ENCODE results near the gene KIF6. TPM values are rescaled to one million over a fixed set of nuclear protein-coding genes. Genes with fewer than 3 reads are reported as not detected.

The KIF6 gene
- total and polyA plus RNA-seq, 11 donors, result 0.06 to 0.77 (median 0.48) TPM

DNA sequence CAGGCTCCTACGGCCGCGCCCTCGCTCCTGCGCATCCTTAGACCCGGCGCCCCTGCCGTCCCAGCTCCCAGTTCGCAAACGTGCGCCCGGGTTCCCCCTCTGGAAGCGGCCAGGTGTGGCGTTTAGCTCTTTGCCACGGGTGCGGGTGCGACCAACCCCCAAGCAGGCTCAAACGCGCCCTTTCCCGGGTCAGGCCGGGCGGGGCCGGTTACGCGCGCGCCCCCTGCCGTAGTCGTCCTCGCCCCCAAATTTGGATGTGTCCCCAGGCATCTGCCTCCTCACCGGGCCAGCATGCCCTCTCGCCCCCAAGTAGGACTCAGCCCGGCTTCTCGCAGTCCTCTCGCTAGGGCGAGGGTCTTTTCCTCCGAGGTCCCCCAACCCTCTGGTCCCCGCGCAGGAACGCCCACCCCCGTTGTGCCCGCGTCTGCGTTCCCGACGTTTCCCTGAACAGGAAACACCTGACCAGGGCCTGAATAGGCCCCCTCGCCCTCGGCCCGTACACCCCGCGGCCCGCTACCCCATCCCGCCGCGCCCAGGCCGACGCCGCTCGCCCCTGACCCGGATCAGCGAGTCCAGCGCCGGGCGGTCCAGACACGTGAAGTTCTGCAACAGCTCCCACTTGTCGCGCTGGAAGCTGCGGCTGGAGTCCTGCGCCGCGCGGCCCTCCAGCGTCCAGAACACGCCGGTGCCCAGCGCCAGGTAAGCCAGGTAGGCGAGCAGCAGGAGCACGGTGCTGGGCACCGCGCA, 411.5 kb downstream of the KIF6 start:
- intact Hi-C loops (cut with DNase I), result loop anchor here in 1 of 10 donors (5.0 kb wide), 1 partner anchor 441 kb away; no protein-coding TSS in a partner anchor
- peak overlapping the region; percentile 10 to 57 (median 32) for H3K4me3 ChIP-seq
- DNase-seq, result peak in 1 of 5 donors; percentile 60
- TF ChIP-seq POLR2A (IDR thresholded peaks at IDR 0.05), result no peak
- TF ChIP-seq, protein P1, sequence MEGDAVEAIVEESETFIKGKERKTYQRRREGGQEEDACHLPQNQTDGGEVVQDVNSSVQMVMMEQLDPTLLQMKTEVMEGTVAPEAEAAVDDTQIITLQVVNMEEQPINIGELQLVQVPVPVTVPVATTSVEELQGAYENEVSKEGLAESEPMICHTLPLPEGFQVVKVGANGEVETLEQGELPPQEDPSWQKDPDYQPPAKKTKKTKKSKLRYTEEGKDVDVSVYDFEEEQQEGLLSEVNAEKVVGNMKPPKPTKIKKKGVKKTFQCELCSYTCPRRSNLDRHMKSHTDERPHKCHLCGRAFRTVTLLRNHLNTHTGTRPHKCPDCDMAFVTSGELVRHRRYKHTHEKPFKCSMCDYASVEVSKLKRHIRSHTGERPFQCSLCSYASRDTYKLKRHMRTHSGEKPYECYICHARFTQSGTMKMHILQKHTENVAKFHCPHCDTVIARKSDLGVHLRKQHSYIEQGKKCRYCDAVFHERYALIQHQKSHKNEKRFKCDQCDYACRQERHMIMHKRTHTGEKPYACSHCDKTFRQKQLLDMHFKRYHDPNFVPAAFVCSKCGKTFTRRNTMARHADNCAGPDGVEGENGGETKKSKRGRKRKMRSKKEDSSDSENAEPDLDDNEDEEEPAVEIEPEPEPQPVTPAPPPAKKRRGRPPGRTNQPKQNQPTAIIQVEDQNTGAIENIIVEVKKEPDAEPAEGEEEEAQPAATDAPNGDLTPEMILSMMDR (IDR thresholded peaks at IDR 0.05), result no peak
- no peaks in the 10 kb centered on the region for H3K9me3 ChIP-seq
- H3K36me3 ChIP-seq, result no peaks in the 10 kb centered on the region
- no peak overlapping the region for H3K27ac ChIP-seq
- peaks cover 17 to 59% (median 41%) of the 10 kb centered on the region in 9 donors for H3K27me3 ChIP-seq
- ATAC-seq, result peak in 1 of 4 donors; percentile 28
- peaks cover 0 to 17% (median 10%) of the 10 kb centered on the region in 12 donors for H3K4me1 ChIP-seq
- WGBS, 4 donors, result 1 to 4% (median 2%) methylated on average over 15 to 80 of the region's 80 CpGs

DNA sequence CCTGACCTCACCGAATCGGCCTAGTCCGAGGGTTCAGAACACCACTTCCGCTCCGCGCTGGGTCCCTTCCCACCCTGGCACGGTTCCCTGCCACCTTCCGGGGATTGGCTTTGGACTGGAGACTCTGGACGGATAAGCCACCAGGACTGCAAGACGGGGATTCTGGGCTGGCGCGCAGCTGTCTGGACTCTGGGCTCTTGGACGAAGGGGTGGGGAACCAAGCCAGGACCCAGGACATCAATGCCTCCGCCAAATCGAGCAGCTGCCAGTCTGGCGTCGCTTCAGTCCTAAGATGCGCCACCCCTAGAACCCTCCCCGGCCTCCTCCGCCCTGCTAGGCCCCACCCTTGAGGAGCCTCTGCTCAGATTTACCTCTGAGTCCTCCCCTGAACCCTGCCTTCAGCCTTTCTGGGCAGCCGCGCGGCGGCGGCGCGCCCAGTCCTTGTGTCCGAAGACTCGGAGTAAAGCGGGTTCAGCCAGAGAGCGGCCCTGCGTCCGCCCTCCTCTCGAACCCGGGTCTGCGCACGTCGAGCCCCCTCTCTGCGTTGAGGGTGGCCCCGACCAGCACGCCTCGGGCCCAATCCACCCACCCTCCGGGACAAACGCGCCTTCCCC, 412.2 kb downstream of the KIF6 start:
- Histone ChIP-seq H3K27me3 (peaks cover 17 to 60% (median 41%) of the 10 kb centered on the region in 9 donors), H3K4me3 (peak overlapping the region; percentile 10 to 57 (median 32)), H3K36me3 (no peaks in the 10 kb centered on the region), H3K27ac (no peak overlapping the region), H3K9me3 (no peaks in the 10 kb centered on the region), H3K4me1 (peaks cover 0 to 17% (median 10%) of the 10 kb centered on the region in 12 donors)
- 16 to 42% (median 22%) methylated on average over 6 to 45 of the region's 45 CpGs for WGBS, 4 donors
- DNase-seq (peak in 2 of 5 donors; percentile 40 to 66), ATAC-seq (no peak)
- TF ChIP-seq, protein P1 (IDR thresholded peaks at IDR 0.05), result no peak
- no peak for TF ChIP-seq POLR2A (IDR thresholded peaks at IDR 0.05)
- intact Hi-C loops (cut with DNase I), result loop anchor here in 1 of 10 donors (5.0 kb wide), 1 partner anchor 441 kb away; no protein-coding TSS in a partner anchor

DNA sequence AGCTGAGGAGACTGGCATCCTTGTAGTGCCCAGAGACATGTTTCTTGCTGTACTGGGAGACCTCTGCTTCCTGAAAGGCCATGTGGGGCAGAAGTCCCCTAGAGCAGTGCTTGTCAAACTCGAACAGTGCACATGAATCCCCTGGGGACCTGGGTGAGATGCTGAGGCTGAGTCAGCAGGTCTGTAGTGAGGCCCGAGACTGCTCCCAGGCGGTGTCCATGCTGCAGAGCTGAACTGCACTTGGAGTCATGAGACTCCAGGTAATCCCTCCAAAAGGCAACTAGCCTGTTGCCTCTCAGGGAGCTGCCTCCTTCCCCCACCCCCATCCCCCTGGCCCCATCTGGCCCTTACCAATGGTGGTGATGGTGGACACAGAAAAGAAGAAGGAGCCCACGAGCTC, 414.7 kb downstream of the KIF6 start:
- peaks cover 17 to 60% (median 41%) of the 10 kb centered on the region in 9 donors for H3K27me3 ChIP-seq
- WGBS, 4 donors, result 31 to 65% (median 61%) methylated on average over 2 to 4 of the region's 4 CpGs
- ATAC-seq (no peak), DNase-seq (no peak)
- TF ChIP-seq POLR2A (IDR thresholded peaks at IDR 0.05), result no peak
- TF ChIP-seq, protein P1 (IDR thresholded peaks at IDR 0.05), result no peak
- no peaks in the 10 kb centered on the region for H3K36me3 ChIP-seq
- H3K4me1 ChIP-seq, result peaks cover 0 to 17% (median 10%) of the 10 kb centered on the region in 12 donors
- no peak overlapping the region for H3K27ac ChIP-seq
- H3K4me3 ChIP-seq, result no peak overlapping the region
- intact Hi-C loops (cut with DNase I), result loop anchor here in 5 of 10 donors (1.0 to 5.0 kb wide), 4 partner anchors 338 to 438 kb away; no protein-coding TSS in a partner anchor
- H3K9me3 ChIP-seq, result no peaks in the 10 kb centered on the region
